HUES6 (cell line): ENCODE data around the gene EDIL3.
"Not testable (repeated sequence)": the region's sequence is repeated elsewhere in the genome, so short reads cannot be mapped to it uniquely, and the experiment has no call there.

Experiments used
- H3K27ac ChIP-seq: 2 replicates; pipeline ENCODE4 v1.7.0; 2013; ENCODE audit warnings: low read depth, mild to moderate bottlenecking, low read length, inconsistent platforms
- H3K27me3 ChIP-seq: 2 replicates; pipeline ENCODE4 v1.6.1; 2013; ENCODE audit warnings: low read length; ENCODE audit not compliant: control insufficient read depth, insufficient read depth
- H3K36me3 ChIP-seq: 2 replicates; pipeline ENCODE4 v1.6.1; 2013; ENCODE audit warnings: low read length; ENCODE audit not compliant: control insufficient read depth, insufficient read depth
- H3K4me1 ChIP-seq: 2 replicates; pipeline ENCODE4 v1.6.1; 2013; ENCODE audit warnings: low read length; ENCODE audit not compliant: control insufficient read depth, insufficient read depth
- H3K4me3 ChIP-seq: 2 replicates; pipeline ENCODE4 v1.5.1; 2013; ENCODE audit warnings: low read depth, low read length
- H3K9ac ChIP-seq: one replicate; pipeline ENCODE4 v1.6.1; 2013; ENCODE audit warnings: mild to moderate bottlenecking, low read length
- H3K9me3 ChIP-seq: 2 replicates; pipeline ENCODE4 v1.6.1; 2013; ENCODE audit warnings: low read depth, low read length; ENCODE audit not compliant: control insufficient read depth, insufficient read depth

EDIL3 gene

DNA sequence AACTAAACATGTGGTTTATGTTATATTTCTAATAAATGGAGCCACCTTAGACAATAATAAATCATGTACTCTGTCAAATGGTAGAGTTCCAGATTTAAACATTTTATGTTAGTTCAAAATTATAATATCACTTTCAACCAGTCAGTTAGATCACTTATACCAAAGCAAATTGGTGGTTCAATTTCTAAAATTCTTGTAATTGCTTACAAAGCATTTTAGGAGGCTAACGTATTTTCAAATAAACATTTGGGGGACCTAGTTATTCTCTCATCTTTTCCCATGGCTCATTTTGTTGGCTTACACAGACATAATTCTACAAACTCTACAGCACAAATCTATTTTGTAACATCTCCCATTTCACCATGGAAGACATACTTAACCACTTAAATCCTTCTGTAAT, 39.9 kb downstream of the EDIL3 start:
- Histone ChIP-seq H3K36me3 (no peaks in the 10 kb centered on the region), H3K9me3 (no peaks in the 10 kb centered on the region), H3K4me1 (peaks cover 42% of the 10 kb centered on the region), H3K27me3 (no peaks in the 10 kb centered on the region), H3K9ac (no peak overlapping the region), H3K27ac (peak overlapping the region; percentile 67; the same call in 1 of the 2 replicates), H3K4me3 (no peak overlapping the region)

DNA sequence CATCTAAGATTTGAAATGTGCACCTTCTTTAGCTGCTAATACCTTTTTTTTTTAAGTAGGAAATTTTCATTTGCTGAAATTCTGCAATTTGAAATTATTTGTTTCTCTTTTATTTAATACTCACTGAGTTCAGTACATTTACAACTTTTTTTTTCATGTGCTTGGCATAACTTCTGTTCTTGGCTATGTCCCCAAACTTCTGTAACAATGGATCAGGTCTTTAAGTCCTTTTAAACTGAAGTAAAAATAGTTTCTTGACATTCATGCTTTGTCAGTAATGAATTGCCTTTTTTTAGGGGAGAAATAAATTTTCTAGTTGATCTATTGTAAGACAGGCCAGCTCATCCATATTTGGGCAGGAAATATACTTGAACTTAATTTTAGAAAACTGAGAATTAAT, 41.5 kb downstream of the EDIL3 start:
- Histone ChIP-seq H3K4me3 (no peak overlapping the region), H3K27me3 (no peaks in the 10 kb centered on the region), H3K9ac (no peak overlapping the region), H3K4me1 (peaks cover 31% of the 10 kb centered on the region), H3K27ac (no peak overlapping the region), H3K36me3 (no peaks in the 10 kb centered on the region), H3K9me3 (no peaks in the 10 kb centered on the region)

- H3K9ac ChIP-seq, result no peak overlapping the region
- H3K4me3 ChIP-seq, result no peak overlapping the region
Measured at GRCh38 chr5:84332106-84332505, 52.6 kb downstream of the EDIL3 start.

GRCh38 chr5:84327591-84327990, 57.1 kb downstream of the EDIL3 start:
- H3K27me3 ChIP-seq, result no peaks in the 10 kb centered on the region
- H3K4me1 ChIP-seq, result no peaks in the 10 kb centered on the region
- no peak overlapping the region for H3K9ac ChIP-seq
- peaks cover 6% of the 10 kb centered on the region; the same call in 1 of the 2 replicates for H3K9me3 ChIP-seq
- no peak overlapping the region for H3K27ac ChIP-seq
- no peaks in the 10 kb centered on the region for H3K36me3 ChIP-seq
- H3K4me3 ChIP-seq, result no peak overlapping the region

More at GRCh38 chr5:84332106-84332505, 52.6 kb downstream of the EDIL3 start:
- Histone ChIP-seq H3K27ac (no peak overlapping the region), H3K4me1 (no peaks in the 10 kb centered on the region), H3K36me3 (no peaks in the 10 kb centered on the region), H3K9me3 (no peaks in the 10 kb centered on the region), H3K27me3 (no peaks in the 10 kb centered on the region)

GRCh38 chr5:84322646-84323045, 62.0 kb downstream of the EDIL3 start:
- Histone ChIP-seq H3K27me3 (no peaks in the 10 kb centered on the region), H3K36me3 (no peaks in the 10 kb centered on the region), H3K4me1 (no peaks in the 10 kb centered on the region), H3K9me3 (peaks cover 10% of the 10 kb centered on the region; the same call in 1 of the 2 replicates), H3K27ac (no peak overlapping the region), H3K4me3 (no peak overlapping the region), H3K9ac (no peak overlapping the region)

GRCh38 chr5:84317826-84318225, 66.9 kb downstream of the EDIL3 start:
- peaks cover 14% of the 10 kb centered on the region; the same call in 1 of the 2 replicates for H3K9me3 ChIP-seq
- not testable (repeated sequence) for H3K27ac ChIP-seq, H3K4me3 ChIP-seq, H3K9ac ChIP-seq, H3K4me1 ChIP-seq, H3K27me3 ChIP-seq, H3K36me3 ChIP-seq

GRCh38 chr5:84312280-84312679, 72.4 kb downstream of the EDIL3 start:
- H3K4me1 ChIP-seq, H3K9me3 ChIP-seq, H3K27me3 ChIP-seq, H3K9ac ChIP-seq, H3K36me3 ChIP-seq, H3K4me3 ChIP-seq, H3K27ac ChIP-seq: not testable (repeated sequence)

DNA sequence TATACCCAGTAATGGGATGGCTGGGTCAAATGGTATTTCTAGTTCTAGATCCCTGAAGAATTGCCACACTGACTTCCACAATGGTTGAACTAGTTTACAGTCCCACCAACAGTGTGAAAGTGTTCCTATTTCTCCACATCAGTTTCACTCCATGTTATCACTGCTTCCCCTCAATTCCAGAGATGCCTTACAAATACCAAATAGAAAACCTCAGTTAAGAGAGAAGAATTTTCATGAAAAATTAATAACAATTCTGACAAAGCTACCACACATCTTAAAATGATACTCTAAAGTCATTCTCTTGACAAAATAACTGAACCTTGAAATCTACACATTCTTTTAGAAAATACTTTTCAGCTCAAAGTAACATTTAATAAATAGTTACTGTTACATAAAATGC, 74.8 kb downstream of the EDIL3 start:
- H3K4me3 ChIP-seq, H3K9ac ChIP-seq, H3K27me3 ChIP-seq, H3K9me3 ChIP-seq, H3K27ac ChIP-seq, H3K36me3 ChIP-seq, H3K4me1 ChIP-seq: not testable (repeated sequence)

DNA sequence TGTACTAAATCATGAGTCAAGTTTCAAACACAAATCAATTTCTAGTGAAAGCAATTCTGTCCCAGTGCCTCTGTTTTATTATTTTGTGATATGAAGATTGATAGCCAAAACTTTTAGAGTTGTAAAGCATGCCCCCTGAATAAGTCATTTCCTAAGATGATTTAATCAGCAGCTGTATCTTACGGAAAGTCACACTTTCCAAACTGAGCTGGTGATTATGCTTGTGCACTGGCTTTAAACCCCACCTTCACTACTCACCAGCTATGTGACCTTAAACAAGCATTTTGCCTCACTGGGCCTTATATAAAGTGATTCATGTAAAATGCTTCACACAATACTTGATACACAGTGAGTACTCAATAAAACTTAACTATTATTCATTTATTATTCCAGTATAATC, 78.1 kb downstream of the EDIL3 start:
- no peaks in the 10 kb centered on the region for H3K27me3 ChIP-seq
- no peaks in the 10 kb centered on the region for H3K36me3 ChIP-seq
- H3K9me3 ChIP-seq, result no peaks in the 10 kb centered on the region
- H3K9ac ChIP-seq, result no peak overlapping the region
- no peak overlapping the region for H3K4me3 ChIP-seq
- peaks cover 5% of the 10 kb centered on the region; the same call in 1 of the 2 replicates for H3K4me1 ChIP-seq
- H3K27ac ChIP-seq, result no peak overlapping the region

- H3K27ac ChIP-seq, result no peak overlapping the region
- no peak overlapping the region for H3K4me3 ChIP-seq
- no peak overlapping the region for H3K9ac ChIP-seq
- H3K36me3 ChIP-seq, result no peaks in the 10 kb centered on the region
- H3K4me1 ChIP-seq, result peaks cover 5% of the 10 kb centered on the region; the same call in 1 of the 2 replicates
- H3K9me3 ChIP-seq, result no peaks in the 10 kb centered on the region
- no peaks in the 10 kb centered on the region for H3K27me3 ChIP-seq
Measured at GRCh38 chr5:84304599-84304998, 80.1 kb downstream of the EDIL3 start.

GRCh38 chr5:84303315-84303714, 81.4 kb downstream of the EDIL3 start:
- Histone ChIP-seq H3K27ac (no peak overlapping the region), H3K4me1 (peaks cover 5% of the 10 kb centered on the region; the same call in 1 of the 2 replicates), H3K27me3 (no peaks in the 10 kb centered on the region), H3K9me3 (no peaks in the 10 kb centered on the region), H3K9ac (no peak overlapping the region), H3K36me3 (no peaks in the 10 kb centered on the region), H3K4me3 (no peak overlapping the region)

DNA sequence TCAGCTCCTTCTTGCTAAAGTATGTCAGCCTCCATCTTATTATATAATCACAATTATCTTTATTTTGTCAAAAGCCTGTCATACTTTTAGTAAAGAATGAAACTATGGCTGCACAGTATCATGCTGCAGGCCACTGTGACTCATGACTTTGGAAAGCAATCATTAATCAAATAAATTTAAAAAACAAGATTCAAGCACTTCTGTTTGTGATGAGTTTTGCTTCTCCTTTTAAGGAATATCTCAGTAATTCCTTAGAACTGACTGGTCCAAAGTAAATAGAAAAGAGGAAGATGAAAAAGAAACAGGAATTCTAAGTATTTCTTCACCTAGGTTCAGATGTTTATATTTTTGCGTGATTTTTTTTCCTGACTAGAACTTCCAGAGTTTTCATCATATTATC, 83.1 kb downstream of the EDIL3 start:
- H3K9me3 ChIP-seq, result no peaks in the 10 kb centered on the region
- no peaks in the 10 kb centered on the region for H3K4me1 ChIP-seq
- H3K36me3 ChIP-seq, result no peaks in the 10 kb centered on the region
- no peak overlapping the region for H3K9ac ChIP-seq
- no peak overlapping the region for H3K27ac ChIP-seq
- H3K4me3 ChIP-seq, result no peak overlapping the region
- no peaks in the 10 kb centered on the region for H3K27me3 ChIP-seq
